Right lobe of liver (tissue), 6 donors: ENCODE data around the gene FOXE3. TPM values are rescaled to one million over a fixed set of nuclear protein-coding genes. Genes with fewer than 3 reads are reported as not detected.

Experiments used
- ATAC-seq, 4 donors: fragments of 200-7000 bp; cut with Tn5 transposase; one replicate each; pipeline ENCODE4 v1.9.1; 2020; ENCODE audit warnings: mild to moderate bottlenecking in 4 of 4, moderate library complexity in 4 of 4
- DNase-seq, 3 donors: peaks; one replicate each; pipeline ENCODE4 v3.0.0-alpha.2; 2020
- H3K27ac ChIP-seq, 3 donors: fragments of 200-600 bp; one replicate each; pipeline ENCODE4 v1.8.0; 2022
- H3K27me3 ChIP-seq, 2 donors: fragments of 200-600 bp; one replicate each; pipeline ENCODE4 v1.8.0; 2022
- H3K36me3 ChIP-seq, 4 donors: fragments of 200-600 bp; sonication (generic) in 1 of 4; one replicate each; pipeline versions ENCODE4 v1.5.1 to v1.8.0; 2017 to 2022; ENCODE audit warnings: control low read depth in 1 of 4
- H3K4me1 ChIP-seq, 4 donors: fragments of 200-600 bp; sonication (generic) in 1 of 4; one replicate each; pipeline versions ENCODE4 v1.5.1 to v1.8.0; 2017 to 2022; ENCODE audit warnings: control low read depth in 1 of 4
- H3K4me3 ChIP-seq, 3 donors: fragments of 200-600 bp; one replicate each; pipeline ENCODE4 v1.8.0; 2022
- H3K9me3 ChIP-seq, 4 donors: fragments of 200-600 bp; sonication (generic) in 1 of 4; one replicate each; pipeline versions ENCODE4 v1.5.1 to v1.8.0; 2017 to 2022; ENCODE audit warnings: control low read depth in 1 of 4
- CTCF ChIP-seq, 4 donors: fragments of 200-600 bp in 3 of 4; fragments of 450-650 bp in 1 of 4; IDR thresholded peaks; one replicate each; pipeline versions ENCODE4 v1.5.1 to v1.8.0; 2016 to 2022; ENCODE audit warnings: antibody characterized with exemption in 4 of 4, mild to moderate bottlenecking in 2 of 4
- POLR2A ChIP-seq: fragments of 450-650 bp; IDR thresholded peaks from one replicate; pipeline ENCODE4 v1.6.1; 2017; ENCODE audit warnings: antibody characterized with exemption, mild to moderate bottlenecking
- WGBS: methylation state at CpG from one replicate; pipeline ENCODE4 v1.1.6; 2018; ENCODE audit warnings: low coverage, low lambda C conversion rate; ENCODE audit not compliant: insufficient coverage; ENCODE audit errors: missing lambda C conversion rate; 5-methylcytosine and 5-hydroxymethylcytosine counted together
- intact Hi-C, 2 donors: fragments of 100-400 bp; cut with DNase I; formaldehyde crosslinking; loops; one replicate each; pipeline versions ENCODE4 v1.11.2 to v1.14.1; 2022
- total RNA-seq, 6 experiments: library from RNA; depleted of rRNA in 2 of 6; stranded (reverse); fragments of >200 nt in 2 of 6; fragmentation: NEBNext Ultra II Directional in 3 of 6; extraction: Animal tissue kit (Norgen Biotek cat#: 25700) in 3 of 6; gene quantifications; one replicate each; pipeline versions ENCODE4 v1.1.0 to v1.2.4, GENCODE V29; 2016 to 2023
- donor health status: DM: no; HTN: yes; CAD: no.
- donor health status: DM: no; HTN: no; CAD: no.
- donor health status: DM: no; HTN: no; CAD: no.
- donor health status: DM: no; HTN: yes; CAD: no.
- donor health status: DM: no; HTN: yes; CAD: no.

FOXE3 gene
- total RNA-seq, 6 experiments from 2014 or later: not detected

GRCh38 chr1:47441450-47442106, 25.5 kb downstream of the FOXE3 start:
- TF ChIP-seq CTCF (IDR thresholded peaks at IDR 0.05): no peak
- TF ChIP-seq POLR2A: no peak
- no peak for ATAC-seq

DNA sequence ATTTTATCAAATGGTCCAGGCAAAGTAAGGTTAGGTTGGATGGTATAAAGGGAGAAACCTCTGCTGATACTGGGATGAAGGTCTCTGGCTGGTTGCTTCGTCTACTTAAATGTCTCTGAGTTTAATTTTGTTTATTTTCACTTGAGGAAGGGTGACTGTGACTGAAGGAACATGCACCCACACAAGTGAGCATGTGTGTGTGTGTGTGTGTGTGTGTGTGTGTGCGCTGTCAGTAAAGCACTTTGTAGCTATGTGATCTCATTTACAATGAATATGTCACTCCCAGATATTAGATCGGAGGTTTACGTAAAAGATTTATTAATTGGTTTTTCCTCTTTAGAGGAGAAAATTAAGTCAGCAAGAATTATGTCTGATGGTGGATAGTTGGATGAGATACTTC, 26.1 kb downstream of the FOXE3 start:
- no peak for ATAC-seq
- Histone ChIP-seq H3K4me1 (peaks cover 0 to 8% (median 4%) of the 10 kb centered on the region in 4 donors), H3K4me3 (no peak overlapping the region), H3K27ac (no peak overlapping the region), H3K9me3 (no peaks in the 10 kb centered on the region), H3K27me3 (peaks cover 0 to 35% of the 10 kb centered on the region in 2 donors), H3K36me3 (no peaks in the 10 kb centered on the region)
- intact Hi-C loops: loop anchor here in 1 of 2 donors (10.0 kb wide), 1 partner anchor 93 kb away; no protein-coding TSS in a partner anchor
- TF ChIP-seq POLR2A (no peak), CTCF (IDR thresholded peaks at IDR 0.05) (no peak)
- DNase-seq: no peak
- WGBS: 90% methylated on average over 4 of the region's 4 CpGs

More at GRCh38 chr1:47441450-47442106, 25.5 kb downstream of the FOXE3 start:
- Histone ChIP-seq H3K27me3 (peaks cover 0 to 35% of the 10 kb centered on the region in 2 donors), H3K4me1 (peaks cover 0 to 9% (median 4%) of the 10 kb centered on the region in 4 donors), H3K27ac (no peak overlapping the region), H3K36me3 (no peaks in the 10 kb centered on the region), H3K9me3 (no peaks in the 10 kb centered on the region), H3K4me3 (no peak overlapping the region)
- intact Hi-C loops: loop anchor here in 1 of 2 donors (10.0 kb wide), 1 partner anchor 93 kb away; no protein-coding TSS in a partner anchor
- 89% methylated on average over 3 of the region's 3 CpGs for WGBS
- DNase-seq: no peak

DNA sequence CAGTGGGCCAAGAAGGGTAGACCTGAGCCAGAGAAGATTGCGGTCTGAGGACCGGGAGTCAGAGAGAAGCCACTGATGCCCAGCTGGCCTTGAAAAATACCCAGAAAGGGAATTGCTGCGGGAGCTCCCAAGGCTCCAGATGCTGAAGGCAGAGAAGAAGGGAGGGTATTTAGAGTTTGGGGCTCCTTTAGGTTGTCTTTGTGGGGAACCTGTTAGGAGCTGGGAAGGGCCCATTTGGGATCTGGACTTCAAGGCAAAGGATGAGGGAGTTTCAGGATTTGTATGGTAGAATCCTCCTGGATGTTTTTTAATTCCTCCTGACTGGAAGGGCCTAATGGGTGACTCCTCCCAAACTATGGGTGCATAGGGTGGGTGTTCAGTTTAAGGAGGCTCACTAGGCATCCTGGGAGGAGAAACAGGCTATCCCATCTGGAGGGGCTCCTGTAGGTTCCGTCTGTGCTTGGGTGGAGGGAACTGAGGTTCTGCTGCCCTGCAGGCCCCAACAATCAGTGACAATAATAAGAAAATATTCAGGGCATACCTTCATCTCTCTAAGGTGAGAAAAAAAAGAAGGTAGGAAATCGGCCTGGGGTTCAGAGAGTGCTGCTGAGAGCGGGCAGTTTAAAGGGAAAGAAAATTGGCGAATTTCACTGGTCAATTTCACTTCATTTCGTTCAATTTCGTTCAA, 26.9 kb downstream of the FOXE3 start:
- Histone ChIP-seq H3K27ac (no peak overlapping the region), H3K27me3 (peaks cover 0 to 35% of the 10 kb centered on the region in 2 donors), H3K9me3 (no peaks in the 10 kb centered on the region), H3K4me1 (peaks cover 0 to 8% (median 4%) of the 10 kb centered on the region in 4 donors), H3K4me3 (no peak overlapping the region), H3K36me3 (no peaks in the 10 kb centered on the region)
- DNase-seq: no peak
- TF ChIP-seq POLR2A (no peak), CTCF (IDR thresholded peaks at IDR 0.05) (no peak)
- intact Hi-C loops: loop anchor here in 1 of 2 donors (10.0 kb wide), 1 partner anchor 92 kb away; no protein-coding TSS in a partner anchor
- ATAC-seq: no peak
- WGBS: 37% methylated on average over 7 of the region's 9 CpGs

DNA sequence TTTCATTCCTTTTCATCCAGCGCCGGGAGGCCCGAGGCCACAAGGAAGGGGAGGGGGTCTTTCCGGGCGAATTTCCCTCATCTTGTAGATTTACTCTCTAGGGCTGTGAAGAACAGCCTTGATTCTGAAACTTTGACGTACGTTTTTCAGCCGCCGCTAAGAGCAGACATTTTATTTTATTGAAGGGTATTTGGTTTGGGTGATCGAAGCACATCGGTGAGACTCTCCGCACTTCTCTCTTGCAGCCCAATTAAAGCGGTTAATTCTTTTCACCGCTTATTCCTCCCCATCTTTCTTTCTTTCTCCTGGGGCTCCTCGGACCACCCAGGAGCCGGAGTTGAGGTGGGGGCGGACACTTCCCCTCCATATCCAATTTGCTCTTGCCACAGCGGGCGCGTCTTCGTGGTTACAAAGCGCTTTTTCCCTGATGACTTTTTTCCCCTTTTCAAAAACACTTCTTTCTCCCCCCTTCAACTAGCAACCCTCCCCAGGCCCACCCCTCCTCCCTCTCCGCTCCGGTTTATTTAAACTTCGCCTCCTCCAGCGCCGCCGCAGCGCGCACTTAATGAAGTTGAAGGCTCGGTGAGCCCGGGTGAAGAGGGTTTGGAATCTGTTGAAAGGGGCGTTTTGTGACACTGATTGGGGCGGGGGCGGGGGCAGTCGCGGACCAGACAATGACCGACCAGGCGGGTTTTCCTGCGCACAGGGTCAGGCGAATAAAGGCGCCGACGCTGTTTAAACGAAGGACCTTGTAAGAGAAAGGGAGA, 27.6 kb downstream of the FOXE3 start:
- WGBS: 15% methylated on average over 45 of the region's 45 CpGs
- no peak for ATAC-seq

More for the DNA sequence above, 27.6 kb downstream of the FOXE3 start:
- no peak for DNase-seq
- no peaks in the 10 kb centered on the region for H3K36me3 ChIP-seq
- peaks cover 0 to 35% of the 10 kb centered on the region in 2 donors for H3K27me3 ChIP-seq
- no peak overlapping the region for H3K27ac ChIP-seq
- H3K9me3 ChIP-seq: no peaks in the 10 kb centered on the region
- peaks cover 0 to 8% (median 4%) of the 10 kb centered on the region in 4 donors for H3K4me1 ChIP-seq
- intact Hi-C loops: loop anchor here in 1 of 2 donors (10.0 kb wide), 1 partner anchor 91 kb away; no protein-coding TSS in a partner anchor
- H3K4me3 ChIP-seq: no peak overlapping the region
- no peak for TF ChIP-seq CTCF (IDR thresholded peaks at IDR 0.05)
